Measurements from ENCODE around the gene SVEP1. TPM values are rescaled to one million over a fixed set of nuclear protein-coding genes. Genes with fewer than 3 reads are reported as not detected.
A peak's percentile ranks its signal among the peaks of the same experiment; 100 is the strongest.

The SVEP1 gene
- polyA plus RNA-seq, 3 donors: under 0.01 TPM; not detected in 2

- Histone ChIP-seq H3K9ac (ENCODE audit: insufficient read depth, low read length, poor library complexity, severe bottlenecking) (no peak overlapping the region), H3K27ac (ENCODE audit: low read depth in 1 of 2, low read length in 2 of 2) (no peak overlapping the region), H3K4me1 (ENCODE audit: control insufficient read depth in 1 of 2, insufficient read depth in 2 of 2, low read length in 2 of 2) (peaks cover 3 to 12% of the 10 kb centered on the region in 2 donors), H3K9me3 (replicated peaks in 1 of 2; ENCODE audit: control insufficient read depth in 1 of 2, insufficient read depth in 1 of 2, low read length in 2 of 2) (peaks cover 0 to 17% of the 10 kb centered on the region in 2 donors), H3K36me3 (replicated peaks in 1 of 2; ENCODE audit: control insufficient read depth in 1 of 2, insufficient read depth in 2 of 2, low read length in 2 of 2) (no peaks in the 10 kb centered on the region), H2AFZ (ENCODE audit: insufficient read depth, low read depth, low read length, poor library complexity, severe bottlenecking) (no peak overlapping the region), H3K4me2 (replicated peaks; ENCODE audit: extremely low read depth, low read length, poor library complexity, severe bottlenecking) (no peak overlapping the region), H3K4me3 (replicated peaks in 1 of 3; ENCODE audit: low read depth in 2 of 3, low read length in 3 of 3) (no peak overlapping the region), H3K27me3 (ENCODE audit: control insufficient read depth in 2 of 2, insufficient read depth in 2 of 2, low read length in 2 of 2) (peaks cover 51 to 68% of the 10 kb centered on the region in 2 donors), H4K20me1 (ENCODE audit: insufficient read depth, low read length) (no peaks in the 10 kb centered on the region), H3K79me2 (ENCODE audit: insufficient read depth, low read length) (no peaks in the 10 kb centered on the region)
- Mint-ChIP-seq H3K4me3 (peak overlapping the region in 1 of 2 donors; percentile 81), H3K27me3 (ENCODE audit: low read depth in 3 of 3) (peaks cover 52 to 70% (median 61%) of the 10 kb centered on the region in 3 donors), H3K27ac (no peak overlapping the region), H3K36me3 (peaks cover 0 to 7% of the 10 kb centered on the region in 2 donors), H3K4me1 (peaks cover 12% of the 10 kb centered on the region), H3K9me3 (peaks cover 0 to 6% (median 4%) of the 10 kb centered on the region in 7 donors)
- intact Hi-C loops (cut with micrococcal nuclease): no loop called here
- 67% methylated on average over 5 of the region's 6 CpGs for WGBS (ENCODE audit: insufficient coverage)
- no peak for DNase-seq
- TF ChIP-seq, protein P1, sequence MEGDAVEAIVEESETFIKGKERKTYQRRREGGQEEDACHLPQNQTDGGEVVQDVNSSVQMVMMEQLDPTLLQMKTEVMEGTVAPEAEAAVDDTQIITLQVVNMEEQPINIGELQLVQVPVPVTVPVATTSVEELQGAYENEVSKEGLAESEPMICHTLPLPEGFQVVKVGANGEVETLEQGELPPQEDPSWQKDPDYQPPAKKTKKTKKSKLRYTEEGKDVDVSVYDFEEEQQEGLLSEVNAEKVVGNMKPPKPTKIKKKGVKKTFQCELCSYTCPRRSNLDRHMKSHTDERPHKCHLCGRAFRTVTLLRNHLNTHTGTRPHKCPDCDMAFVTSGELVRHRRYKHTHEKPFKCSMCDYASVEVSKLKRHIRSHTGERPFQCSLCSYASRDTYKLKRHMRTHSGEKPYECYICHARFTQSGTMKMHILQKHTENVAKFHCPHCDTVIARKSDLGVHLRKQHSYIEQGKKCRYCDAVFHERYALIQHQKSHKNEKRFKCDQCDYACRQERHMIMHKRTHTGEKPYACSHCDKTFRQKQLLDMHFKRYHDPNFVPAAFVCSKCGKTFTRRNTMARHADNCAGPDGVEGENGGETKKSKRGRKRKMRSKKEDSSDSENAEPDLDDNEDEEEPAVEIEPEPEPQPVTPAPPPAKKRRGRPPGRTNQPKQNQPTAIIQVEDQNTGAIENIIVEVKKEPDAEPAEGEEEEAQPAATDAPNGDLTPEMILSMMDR (IDR thresholded peaks at IDR 0.05): no peak
These were observed 1.3 kb upstream of the SVEP1 start for GRCh38 chr9:110580850-110581249.

- Histone ChIP-seq H3K9me3 (replicated peaks in 1 of 2; ENCODE audit: control insufficient read depth in 1 of 2, insufficient read depth in 1 of 2, low read length in 2 of 2) (peaks cover 0 to 17% of the 10 kb centered on the region in 2 donors), H3K9ac (ENCODE audit: insufficient read depth, low read length, poor library complexity, severe bottlenecking) (no peak overlapping the region), H3K27ac (ENCODE audit: low read depth in 1 of 2, low read length in 2 of 2) (no peak overlapping the region), H3K4me1 (ENCODE audit: control insufficient read depth in 1 of 2, insufficient read depth in 2 of 2, low read length in 2 of 2) (peaks cover 3 to 12% of the 10 kb centered on the region in 2 donors), H3K4me3 (replicated peaks in 1 of 3; ENCODE audit: low read depth in 2 of 3, low read length in 3 of 3) (peak overlapping the region in 1 of 3 experiments; percentile 62), H3K4me2 (replicated peaks; ENCODE audit: extremely low read depth, low read length, poor library complexity, severe bottlenecking) (peak overlapping the region; percentile 71), H2AFZ (ENCODE audit: insufficient read depth, low read depth, low read length, poor library complexity, severe bottlenecking) (peak overlapping the region; percentile 50), H3K79me2 (ENCODE audit: insufficient read depth, low read length) (no peaks in the 10 kb centered on the region), H3K36me3 (replicated peaks in 1 of 2; ENCODE audit: control insufficient read depth in 1 of 2, insufficient read depth in 2 of 2, low read length in 2 of 2) (no peaks in the 10 kb centered on the region), H4K20me1 (ENCODE audit: insufficient read depth, low read length) (no peaks in the 10 kb centered on the region), H3K27me3 (ENCODE audit: control insufficient read depth in 2 of 2, insufficient read depth in 2 of 2, low read length in 2 of 2) (peaks cover 53 to 73% of the 10 kb centered on the region in 2 donors)
- H3K9me3 Mint-ChIP-seq: peaks cover 0 to 6% (median 4%) of the 10 kb centered on the region in 7 donors
- peak overlapping the region in 2 of 7 donors; percentile 56 to 73 for H3K27ac Mint-ChIP-seq
- peaks cover 12% of the 10 kb centered on the region for H3K4me1 Mint-ChIP-seq
- peak overlapping the region; percentile 62 to 81 for H3K4me3 Mint-ChIP-seq
- no peak for DNase-seq
- 7% methylated on average over 11 of the region's 13 CpGs for whole genome bisulfite sequencing (ENCODE audit: insufficient coverage)
- peaks cover 0 to 7% of the 10 kb centered on the region in 2 donors for H3K36me3 Mint-ChIP-seq
- H3K27me3 Mint-ChIP-seq (ENCODE audit: low read depth in 3 of 3): peaks cover 57 to 75% (median 63%) of the 10 kb centered on the region in 3 donors
- TF ChIP-seq, protein P1 (IDR thresholded peaks at IDR 0.05): no peak
- intact Hi-C loops (cut with micrococcal nuclease): no loop called here
These were observed 300 bp upstream of the SVEP1 start for GRCh38 chr9:110579862-110580219.

Measured in CD14-positive monocyte (primary cell).